ENCODE results near the gene PTMS. TPM values are rescaled to one million over a fixed set of nuclear protein-coding genes. Genes with fewer than 3 reads are reported as not detected.
A peak's percentile ranks its signal among the peaks of the same experiment; 100 is the strongest.

Gene PTMS
- total and polyA plus RNA-seq, 2 of the 13 experiments (the other 11 are each of a cell fraction or from before 2014, with no cell fraction given), result 40.5 to 82.4 TPM

DNA sequence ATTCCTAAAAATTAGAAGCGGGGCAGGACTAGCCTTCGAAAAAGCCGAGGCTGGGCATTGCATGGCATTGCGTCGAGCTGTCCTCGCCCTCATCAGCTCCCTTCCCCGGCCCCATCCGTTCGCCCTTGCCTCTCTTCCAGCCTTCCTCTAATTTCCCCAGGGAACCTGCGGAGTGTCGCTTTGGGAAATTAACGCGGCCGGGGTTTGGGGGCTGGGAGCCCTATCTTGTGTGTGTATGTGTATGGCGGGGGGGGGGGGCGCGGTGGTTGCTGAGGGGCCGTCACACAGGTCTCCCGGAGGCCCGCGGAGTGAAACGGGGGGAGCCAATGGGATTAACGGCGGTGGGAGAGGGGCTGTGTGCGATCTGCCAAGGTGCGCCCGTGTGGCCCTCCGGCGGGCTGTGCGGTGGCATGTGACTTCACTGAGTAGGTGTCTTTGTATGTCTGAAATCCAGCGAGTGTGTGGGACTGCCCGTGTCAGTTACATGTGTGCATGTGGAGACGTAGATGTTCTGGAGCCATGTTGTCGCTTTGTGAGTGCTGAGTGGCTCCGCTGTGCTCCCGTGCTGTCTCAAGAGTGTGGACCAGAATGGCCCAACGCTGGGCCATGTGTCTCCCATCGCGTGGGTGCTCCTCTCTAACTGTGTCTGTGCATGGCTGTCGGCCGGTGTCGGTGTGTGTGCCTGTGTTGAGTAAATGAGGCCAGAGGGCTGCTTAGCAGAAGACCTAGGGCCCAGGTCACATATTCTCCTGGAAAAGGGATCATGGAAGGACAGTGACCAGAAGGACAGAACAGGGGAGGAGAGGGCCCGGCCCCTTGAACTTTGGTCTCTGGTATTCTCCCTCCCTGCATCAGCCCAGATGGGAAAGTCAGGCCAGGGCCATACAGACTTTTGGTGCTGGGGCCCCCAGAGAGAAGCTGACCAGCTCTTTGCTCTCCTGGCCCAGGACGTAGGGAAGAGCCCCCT is 1.5 kb downstream of the PTMS start (continued):
- TF ChIP-seq MTF1 (CRISPR knock-in tag; IDR thresholded peaks at IDR 0.05) (no peak), ZNF121 (CRISPR knock-in tag; IDR thresholded peaks at IDR 0.05) (peak; percentile 9; the same call in 1 of the 2 replicates), NCOA1 (CRISPR knock-in tag; IDR thresholded peaks at IDR 0.05) (0 out of 2 replicates have a peak, but pooled peaks have one; percentile 56), ZBTB43 (CRISPR knock-in tag; conservative IDR thresholded peaks at IDR 0.05) (0 out of 2 replicates have a peak, but pooled peaks have one; percentile 39), ZFAT (CRISPR knock-in tag; conservative IDR thresholded peaks at IDR 0.05) (no peak), NFIC (IDR thresholded peaks at IDR 0.05; ENCODE audit: low read length) (no peak), PRDM4 (CRISPR knock-in tag; IDR thresholded peaks at IDR 0.05; ENCODE audit: borderline replicate concordance) (no peak), CEBPZ (IDR thresholded peaks at IDR 0.05; ENCODE audit: low read length) (no peak), HOXA7 (CRISPR knock-in tag; IDR thresholded peaks at IDR 0.05) (no peak), ZMYM3 (CRISPR knock-in tag; IDR thresholded peaks at IDR 0.05) (no peak)
- TF ChIP-seq, protein P1, sequence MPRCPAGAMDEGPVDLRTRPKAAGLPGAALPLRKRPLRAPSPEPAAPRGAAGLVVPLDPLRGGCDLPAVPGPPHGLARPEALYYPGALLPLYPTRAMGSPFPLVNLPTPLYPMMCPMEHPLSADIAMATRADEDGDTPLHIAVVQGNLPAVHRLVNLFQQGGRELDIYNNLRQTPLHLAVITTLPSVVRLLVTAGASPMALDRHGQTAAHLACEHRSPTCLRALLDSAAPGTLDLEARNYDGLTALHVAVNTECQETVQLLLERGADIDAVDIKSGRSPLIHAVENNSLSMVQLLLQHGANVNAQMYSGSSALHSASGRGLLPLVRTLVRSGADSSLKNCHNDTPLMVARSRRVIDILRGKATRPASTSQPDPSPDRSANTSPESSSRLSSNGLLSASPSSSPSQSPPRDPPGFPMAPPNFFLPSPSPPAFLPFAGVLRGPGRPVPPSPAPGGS (CRISPR knock-in tag; IDR thresholded peaks at IDR 0.05), result no peak
- TF ChIP-seq, protein P2, sequence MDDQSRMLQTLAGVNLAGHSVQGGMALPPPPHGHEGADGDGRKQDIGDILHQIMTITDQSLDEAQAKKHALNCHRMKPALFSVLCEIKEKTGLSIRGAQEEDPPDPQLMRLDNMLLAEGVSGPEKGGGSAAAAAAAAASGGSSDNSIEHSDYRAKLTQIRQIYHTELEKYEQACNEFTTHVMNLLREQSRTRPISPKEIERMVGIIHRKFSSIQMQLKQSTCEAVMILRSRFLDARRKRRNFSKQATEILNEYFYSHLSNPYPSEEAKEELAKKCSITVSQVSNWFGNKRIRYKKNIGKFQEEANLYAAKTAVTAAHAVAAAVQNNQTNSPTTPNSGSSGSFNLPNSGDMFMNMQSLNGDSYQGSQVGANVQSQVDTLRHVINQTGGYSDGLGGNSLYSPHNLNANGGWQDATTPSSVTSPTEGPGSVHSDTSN (CRISPR knock-in tag; IDR thresholded peaks at IDR 0.05; ENCODE audit: borderline replicate concordance), result no peak

Data from HepG2 (cell line).